Activated CD8-positive, alpha-beta memory T cell treated with anti-CD3 and anti-CD28 coated beads, Interleukin-2, amount 50 U/mL, for 1 hour (primary cell): Measurements from ENCODE around the gene KCNK7.

Experiments used
- DNase-seq: peaks from one replicate; pipeline ENCODE4 v3.0.0-alpha.2; 2020; ENCODE audit errors: extremely low read depth

KCNK7 gene

GRCh38 chr11:65557280-65558001 is 38.2 kb downstream of the KCNK7 start:
- DNase-seq = no peak

- DNase-seq = no peak
Measured at GRCh38 chr11:65556470-65557279, 38.9 kb downstream of the KCNK7 start.

GRCh38 chr11:65555693-65556231 is 39.8 kb downstream of the KCNK7 start:
- DNase-seq = no peak

- DNase-seq = no peak
Measured at GRCh38 chr11:65554842-65555430, 40.7 kb downstream of the KCNK7 start.

GRCh38 chr11:65554057-65554818 is 41.4 kb downstream of the KCNK7 start:
- DNase-seq = no peak

- no peak for DNase-seq
Measured at GRCh38 chr11:65553301-65554001, 42.1 kb downstream of the KCNK7 start.

- DNase-seq = no peak
Measured at GRCh38 chr11:65552388-65552951, 43.1 kb downstream of the KCNK7 start.

- no peak for DNase-seq
Measured at GRCh38 chr11:65551572-65552387, 43.8 kb downstream of the KCNK7 start.

- DNase-seq = no peak
Measured at GRCh38 chr11:65549096-65549495, 46.5 kb downstream of the KCNK7 start.

GRCh38 chr11:65548395-65548794 is 47.2 kb downstream of the KCNK7 start:
- no peak for DNase-seq

- no peak for DNase-seq
Measured at GRCh38 chr11:65547446-65548125, 48.0 kb downstream of the KCNK7 start.

- peak; percentile 92 for DNase-seq
Measured at GRCh38 chr11:65546217-65546958, 49.2 kb downstream of the KCNK7 start.

GRCh38 chr11:65545853-65546216 is 49.8 kb downstream of the KCNK7 start:
- DNase-seq = no peak
